HG02884 (cell line): Measurements from ENCODE around the gene ENAH.

ENCODE experiments used
- ATAC-seq: cut with Tn5 transposase; IDR thresholded peaks from one replicate; pipeline ENCODE4 v1.9.1; 2021; ENCODE audit warnings: mild to moderate bottlenecking, moderate library complexity; ENCODE audit not compliant: unreplicated experiment

ENAH gene

DNA sequence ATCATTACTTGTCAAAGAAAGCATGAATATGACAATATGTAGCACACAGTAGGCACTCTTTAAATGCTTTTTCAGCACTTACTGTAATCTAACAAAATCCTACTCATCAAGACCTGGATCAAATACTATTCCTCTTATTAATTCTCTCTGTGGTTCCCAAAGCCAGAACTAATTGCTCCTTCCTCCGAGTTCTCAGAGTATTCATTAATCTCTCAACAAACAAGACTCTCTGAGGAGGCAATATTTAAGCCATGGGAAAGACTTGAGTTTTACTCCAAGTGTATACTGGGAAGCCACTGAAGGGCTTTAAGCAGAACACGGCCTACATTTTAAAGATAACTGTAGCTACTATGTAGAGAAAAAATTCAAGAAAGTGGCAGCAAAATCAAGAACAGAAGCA is 79.7 kb downstream of the ENAH start:
- ATAC-seq: no peak

DNA sequence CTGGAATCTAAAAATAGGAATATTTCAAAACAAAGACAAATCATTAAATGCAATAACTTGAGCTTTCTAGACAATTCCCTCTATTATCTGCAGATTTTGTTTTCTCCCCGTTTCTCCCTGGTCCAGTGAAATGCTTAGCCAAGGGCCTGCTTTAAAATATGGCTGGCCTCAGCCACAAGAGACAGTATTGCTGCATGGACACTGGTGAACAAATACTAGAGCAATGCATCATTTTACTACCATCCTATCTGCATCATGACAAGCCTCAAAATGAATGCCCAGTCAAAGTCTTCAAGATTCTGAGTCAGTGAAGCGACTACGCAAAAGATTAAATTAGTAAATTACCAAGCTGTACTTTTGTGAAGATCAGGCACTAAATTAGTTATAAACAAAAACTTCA is 80.5 kb downstream of the ENAH start:
- no peak for ATAC-seq

DNA sequence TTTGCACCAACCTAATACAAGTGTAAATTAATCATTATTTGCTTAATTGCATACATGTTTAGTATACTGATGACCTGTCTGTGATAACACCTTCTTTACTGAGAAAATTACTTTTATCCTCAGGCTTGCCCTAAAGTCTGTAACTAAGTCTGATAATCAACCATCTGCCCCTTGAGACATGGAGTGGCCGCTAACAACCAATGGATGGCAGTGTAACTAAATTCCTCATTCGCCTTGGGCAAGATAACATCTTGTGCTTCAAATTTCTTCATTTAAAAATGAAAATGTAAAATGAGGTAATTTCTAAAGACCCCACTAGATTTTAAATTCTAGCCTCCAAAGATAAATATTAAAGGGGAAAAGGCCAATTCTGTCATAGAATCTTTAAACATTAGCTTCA is 85.1 kb downstream of the ENAH start:
- no peak for ATAC-seq

DNA sequence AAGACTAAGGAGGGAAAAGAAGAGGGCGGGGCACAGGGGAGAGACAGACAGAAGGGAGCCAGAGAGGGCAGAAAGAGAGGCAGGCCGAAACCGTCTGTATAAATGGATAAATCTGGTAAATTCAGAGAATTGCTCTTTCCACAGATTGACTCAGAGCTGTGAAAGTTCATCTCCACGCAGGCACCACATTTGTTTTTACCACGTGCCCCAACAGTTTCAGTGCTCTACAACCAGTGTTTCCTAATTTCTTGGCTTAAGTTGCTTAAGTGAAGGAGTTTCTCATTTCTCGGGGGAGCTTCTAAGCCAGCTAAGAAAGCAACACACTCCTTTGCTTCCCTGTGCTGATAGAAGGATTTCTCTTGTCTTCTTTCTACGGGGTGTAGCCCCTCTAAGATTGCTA is 87.1 kb downstream of the ENAH start:
- ATAC-seq: no peak

DNA sequence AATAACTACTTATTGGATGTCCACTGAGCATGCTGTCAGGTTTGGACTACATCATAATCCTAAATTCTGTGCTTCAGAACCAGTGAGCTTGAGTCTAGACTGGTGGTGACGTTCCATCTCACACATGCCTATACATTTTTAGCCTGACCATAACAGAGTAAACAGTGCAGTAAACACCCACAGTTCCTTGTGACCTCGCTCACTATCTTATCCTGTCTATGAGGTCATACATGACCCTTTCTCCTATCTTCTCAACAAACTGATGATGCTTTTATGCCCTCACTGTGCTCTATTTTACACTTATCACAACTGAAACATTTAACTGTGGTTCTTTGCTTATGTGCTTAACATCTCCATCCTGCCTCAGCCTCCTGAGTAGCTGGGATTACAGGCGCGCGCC is 91.2 kb downstream of the ENAH start:
- ATAC-seq: no peak

DNA sequence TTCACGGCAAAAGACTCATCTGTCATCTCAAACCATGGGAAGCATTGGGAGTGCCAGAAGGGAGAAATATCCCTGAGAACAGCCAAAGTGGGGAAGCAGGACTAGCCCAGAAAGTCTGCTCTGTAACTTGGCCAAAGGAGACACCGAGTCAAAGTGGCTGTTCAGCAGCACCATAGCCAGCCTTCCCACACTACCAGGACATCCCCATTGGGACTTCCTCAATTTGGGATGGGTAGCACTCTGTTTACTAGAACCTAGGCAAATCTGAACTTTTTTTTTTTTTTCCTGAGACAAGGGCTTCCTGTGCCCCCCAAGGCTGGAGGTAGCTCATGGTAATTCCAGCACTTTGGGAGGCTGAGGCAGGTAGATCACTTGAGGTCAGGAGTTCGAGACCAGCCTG is 93.0 kb downstream of the ENAH start:
- no peak for ATAC-seq

DNA sequence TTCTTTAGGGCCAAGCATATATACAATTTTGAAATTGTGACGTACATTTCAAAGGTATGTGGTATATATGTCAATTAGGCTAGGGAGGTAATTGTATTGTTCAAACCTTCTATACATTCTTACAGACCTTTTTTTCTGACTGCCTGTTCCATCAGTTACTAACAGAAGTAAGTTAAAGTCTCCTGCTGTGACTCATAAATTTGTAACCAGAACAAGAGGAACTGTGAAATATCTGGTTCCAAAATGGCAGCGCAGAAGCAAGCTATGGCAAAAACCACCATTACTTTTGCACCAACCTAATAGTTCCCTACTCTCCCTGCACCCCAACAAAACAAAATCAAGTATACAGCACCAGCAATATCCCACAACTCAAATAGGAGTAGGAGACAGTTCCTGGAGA is 93.6 kb downstream of the ENAH start:
- no peak for ATAC-seq

DNA sequence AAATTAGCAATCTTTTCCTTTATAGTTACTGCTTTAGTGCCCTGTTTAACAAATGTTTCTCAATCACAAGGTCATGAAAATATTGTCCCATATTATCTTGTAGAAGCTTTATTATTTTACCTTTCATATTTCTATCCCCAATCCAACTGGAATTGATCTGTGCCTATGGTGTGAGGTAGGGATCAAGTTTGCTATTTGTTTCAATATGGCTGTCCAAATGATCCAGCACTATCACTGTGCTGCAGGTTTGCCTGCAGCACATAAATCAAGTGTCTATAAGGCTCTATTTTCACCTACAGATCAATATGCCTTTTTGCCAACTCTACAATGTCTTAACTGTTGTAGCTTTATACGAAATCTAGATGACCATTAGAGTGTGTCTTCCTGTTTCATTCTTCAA is 96.2 kb downstream of the ENAH start:
- ATAC-seq: no peak

DNA sequence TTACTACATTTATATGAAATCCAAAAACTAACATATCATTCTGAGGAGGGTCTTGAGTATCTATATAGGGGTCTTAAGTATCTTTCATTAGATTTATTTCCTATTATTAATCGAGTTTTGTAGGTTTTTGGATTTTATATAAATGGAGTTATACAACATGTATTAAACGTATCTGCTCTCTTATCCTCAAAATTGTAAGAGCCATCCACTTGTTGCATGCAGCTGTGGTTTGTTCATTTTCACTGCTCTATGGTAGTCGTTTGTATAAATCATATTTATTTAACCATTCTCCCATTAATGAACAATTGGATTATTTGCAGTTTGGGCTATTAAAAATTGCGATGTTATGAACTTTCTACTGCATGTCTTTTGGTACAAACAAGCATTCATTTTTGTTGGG is 97.1 kb downstream of the ENAH start:
- ATAC-seq: no peak

DNA sequence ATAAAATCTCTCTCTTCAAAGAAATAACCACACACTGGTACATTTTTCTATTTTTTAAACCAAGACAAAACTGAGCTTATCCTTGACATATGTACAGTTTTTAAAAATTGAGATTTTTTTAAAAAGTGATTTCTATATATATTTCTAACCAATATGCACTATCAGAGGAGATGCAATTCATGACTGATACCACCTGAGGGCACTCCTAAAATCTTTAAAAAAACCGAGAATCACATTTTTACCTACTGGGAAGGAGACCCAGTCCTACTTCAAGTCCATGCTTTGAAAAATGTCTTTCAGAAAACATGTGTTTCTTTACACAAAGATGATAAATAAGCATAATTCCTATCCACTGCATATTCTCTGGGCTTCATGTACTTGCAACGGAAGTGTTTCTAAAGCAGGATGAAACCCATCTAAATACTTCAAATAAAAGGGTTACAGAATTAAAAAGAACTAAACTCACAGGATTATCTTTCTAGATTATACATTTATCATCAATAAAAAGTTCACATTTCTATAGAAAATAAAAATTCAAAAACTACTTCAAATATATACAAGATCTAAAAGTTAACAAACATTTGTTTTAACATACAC is 98.6 kb downstream of the ENAH start:
- ATAC-seq: no peak

DNA sequence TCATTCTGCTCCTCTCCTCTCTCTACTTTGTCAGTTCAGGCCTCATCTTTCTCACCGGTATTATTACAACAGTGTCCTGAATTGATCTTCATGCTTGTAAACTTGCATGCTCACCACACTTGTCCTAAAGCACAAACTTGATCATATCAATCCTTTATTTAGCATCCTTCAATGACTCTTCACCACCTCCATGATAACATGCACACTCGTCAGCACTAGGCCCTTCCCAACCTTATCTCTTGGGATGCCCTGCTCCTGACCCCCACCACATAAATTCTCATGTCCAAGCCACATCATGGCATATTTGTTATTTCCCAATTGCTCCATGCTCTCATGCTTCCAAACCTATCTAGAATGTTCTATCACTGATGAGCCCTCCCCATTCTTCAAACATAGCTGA is 103.1 kb downstream of the ENAH start:
- ATAC-seq: no peak

DNA sequence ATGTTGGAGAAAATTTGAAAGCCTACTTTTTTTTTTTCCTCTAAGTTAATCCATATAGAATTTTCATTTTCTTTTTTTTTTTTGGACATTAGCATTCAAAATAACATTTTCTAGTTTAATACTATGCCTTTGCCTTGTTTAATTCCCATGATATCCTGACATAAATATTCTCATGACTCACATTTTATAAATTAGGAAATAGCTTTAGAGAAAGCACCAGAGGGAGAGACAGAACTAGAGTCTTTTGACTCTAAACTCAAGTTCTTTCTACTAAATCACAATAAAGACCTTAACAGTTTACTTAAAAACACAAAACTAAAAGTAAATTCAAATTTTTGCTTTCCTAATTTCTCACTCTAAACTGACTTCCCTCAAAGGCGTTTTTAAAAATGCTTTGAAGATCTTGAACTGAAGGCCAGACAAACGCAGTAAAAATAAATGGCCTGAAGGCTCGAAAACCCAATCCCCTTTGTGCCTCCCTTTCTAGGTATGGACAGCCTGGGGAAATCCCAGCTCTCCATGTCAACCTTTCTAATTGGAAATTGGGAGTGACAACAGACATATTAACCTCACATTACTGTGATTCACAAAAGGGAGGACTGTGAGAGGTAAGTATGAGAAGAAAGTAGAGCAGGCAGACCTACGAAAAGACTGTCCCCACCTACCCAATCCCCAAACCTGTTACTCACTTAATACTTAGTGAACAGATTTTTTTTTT is 104.6 kb downstream of the ENAH start:
- ATAC-seq: no peak

DNA sequence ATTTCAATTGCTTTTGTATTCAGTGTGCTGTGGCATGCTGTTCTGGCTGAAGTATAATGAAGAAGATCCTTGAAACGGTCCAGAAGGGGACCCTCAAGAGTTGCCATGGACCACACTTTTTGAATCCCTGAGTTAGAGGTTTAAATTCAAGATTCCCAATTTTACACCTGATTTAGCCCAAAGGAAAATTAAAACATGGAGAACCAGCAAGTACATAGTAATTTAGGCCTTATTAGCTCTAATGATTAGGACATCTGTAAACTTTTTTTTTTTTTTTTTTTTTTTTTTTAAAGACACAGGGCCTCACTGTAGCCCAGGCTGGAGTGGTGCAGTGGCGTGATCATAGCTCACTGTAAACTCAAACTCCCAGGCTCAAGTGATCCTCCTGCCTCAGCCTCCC is 107.3 kb downstream of the ENAH start:
- no peak for ATAC-seq

DNA sequence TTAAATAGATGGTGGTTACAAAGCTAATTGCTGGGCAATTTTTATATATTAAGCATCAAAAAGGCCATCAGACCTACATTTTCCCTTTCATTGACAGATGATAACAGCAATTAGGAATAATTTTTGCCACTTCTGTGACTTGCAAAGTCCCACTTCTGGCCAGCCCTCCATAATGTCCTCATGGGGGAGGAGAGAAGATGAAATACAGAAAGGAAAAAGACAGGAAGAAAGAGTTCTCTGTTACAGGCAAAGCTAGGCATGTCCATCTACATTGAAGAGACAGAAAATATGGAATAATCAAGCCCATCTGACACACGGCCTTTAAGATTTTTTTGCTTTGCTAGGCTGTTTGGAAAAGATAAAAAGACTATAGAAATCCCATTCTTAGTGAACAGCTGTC is 108.0 kb downstream of the ENAH start:
- ATAC-seq: no peak

DNA sequence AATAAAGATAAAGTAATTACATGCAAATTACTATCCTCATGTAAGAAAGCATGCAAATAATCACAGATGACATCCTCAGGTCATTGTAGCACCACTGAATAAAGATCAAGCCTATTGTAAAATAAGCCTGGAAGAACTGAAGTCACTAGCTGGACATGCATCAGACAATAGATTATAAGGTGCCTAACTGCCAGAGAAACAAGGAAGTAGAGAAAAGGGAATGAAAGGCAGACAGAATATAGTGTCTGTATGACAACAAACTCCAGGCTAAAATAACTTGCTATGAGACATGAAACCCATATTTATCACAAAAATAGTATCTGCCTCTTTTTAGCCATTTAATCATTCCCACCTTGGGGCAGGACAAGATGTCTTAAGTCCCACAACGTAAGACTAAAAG is 108.7 kb downstream of the ENAH start:
- ATAC-seq: no peak

DNA sequence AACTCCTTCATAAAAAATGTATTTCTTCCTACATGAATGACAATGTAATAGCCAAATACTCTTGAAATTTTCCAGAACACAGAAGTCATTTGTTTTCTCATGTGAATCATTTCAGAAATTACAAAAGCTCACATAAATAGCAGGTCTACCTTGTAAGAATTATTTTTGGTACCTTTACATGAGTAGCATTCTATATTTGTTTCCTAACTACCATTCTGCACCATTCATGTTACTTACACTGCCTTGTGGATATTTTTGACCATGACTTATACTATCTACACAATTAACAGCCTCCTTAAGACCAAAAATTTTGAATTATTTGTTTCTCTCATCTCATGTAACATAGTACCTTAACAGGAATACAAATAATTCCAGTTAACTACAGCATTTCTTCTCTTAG is 109.6 kb downstream of the ENAH start:
- ATAC-seq: no peak

DNA sequence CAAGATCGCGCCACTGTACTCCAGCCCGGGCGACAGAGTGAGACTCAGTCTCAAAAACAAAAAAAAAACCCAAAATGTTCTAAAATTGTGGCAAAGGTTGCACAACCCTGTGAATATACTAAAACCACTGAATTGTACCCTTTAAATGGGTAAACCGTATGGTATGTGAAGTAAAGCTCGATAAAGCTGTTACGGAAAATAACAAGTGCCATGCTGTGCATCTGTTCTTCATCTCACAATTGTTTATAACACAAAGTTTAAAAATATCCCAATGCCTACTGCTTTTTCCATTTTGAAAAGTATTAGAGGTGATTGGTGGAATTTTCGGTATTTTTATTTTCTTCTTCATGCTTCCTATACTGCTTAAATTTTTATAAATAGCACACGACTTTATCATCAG is 111.5 kb downstream of the ENAH start:
- ATAC-seq: no peak

DNA sequence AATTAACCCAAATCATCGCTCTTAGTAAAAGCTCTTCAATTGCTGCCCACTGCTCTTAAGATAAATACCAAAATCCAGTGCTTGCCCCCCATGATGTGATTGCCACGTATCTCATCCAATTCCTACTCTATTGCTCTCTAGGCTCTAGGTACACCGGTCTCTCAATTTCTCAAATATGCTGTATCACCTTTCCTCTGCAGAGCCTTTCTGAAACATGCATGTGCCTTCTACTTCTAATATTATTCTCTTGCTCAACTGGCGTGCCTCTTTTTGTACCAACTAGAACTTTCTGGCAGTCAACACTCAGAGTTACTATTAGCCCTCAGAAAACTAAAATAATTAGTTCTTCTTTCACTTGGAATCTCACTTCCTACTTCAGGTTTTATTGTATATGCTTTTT is 113.3 kb downstream of the ENAH start:
- no peak for ATAC-seq

DNA sequence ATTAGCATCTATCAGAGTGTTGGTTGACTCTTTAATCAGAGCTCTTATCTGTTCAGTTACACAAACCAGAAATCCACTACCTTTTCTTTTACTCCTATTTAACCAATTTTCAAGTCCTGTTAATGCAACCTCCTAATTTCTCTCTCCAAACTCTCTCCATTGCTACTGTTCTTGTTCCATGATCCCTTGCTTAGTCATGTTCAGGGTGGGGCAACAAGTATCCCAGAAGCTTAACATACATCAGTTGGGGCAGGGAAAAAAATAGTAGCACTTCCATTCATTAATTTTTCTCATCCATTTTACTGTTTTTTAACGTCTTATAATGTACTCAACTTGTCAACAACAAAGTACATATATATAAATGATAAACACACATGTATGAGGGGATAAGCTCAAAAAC is 113.9 kb downstream of the ENAH start:
- ATAC-seq: no peak

DNA sequence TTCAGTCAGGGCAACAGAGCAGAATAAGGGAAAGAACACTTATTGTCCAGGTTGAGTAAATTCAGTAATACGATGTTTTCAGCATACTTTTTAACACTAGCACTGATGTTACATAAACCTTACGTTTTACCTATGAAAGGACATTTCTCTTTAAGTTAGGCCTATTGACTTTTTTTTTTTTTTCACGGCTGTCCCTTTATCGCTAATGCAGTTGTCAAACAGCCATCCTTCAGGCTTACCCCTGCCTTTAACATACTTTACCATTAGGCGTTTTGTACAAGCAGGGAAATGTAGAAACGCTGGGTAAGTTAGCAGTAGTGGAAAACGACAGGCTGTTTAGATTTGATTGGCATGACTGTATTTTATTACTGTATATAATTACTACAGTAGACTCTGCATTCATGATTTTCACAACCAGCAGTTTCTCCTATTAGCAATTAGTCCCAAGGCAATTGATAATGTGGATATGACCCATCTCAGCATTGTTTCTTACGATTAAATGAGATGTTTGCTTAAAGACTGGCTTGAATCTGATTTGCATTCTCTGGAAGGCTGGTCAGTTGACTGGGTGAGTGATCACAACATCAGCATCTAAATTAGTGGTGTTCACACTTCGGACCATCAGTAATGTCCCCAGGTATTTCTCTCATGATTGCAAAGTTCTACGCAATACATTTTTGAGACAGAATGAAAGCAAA is 115.2 kb downstream of the ENAH start:
- ATAC-seq: no peak

DNA sequence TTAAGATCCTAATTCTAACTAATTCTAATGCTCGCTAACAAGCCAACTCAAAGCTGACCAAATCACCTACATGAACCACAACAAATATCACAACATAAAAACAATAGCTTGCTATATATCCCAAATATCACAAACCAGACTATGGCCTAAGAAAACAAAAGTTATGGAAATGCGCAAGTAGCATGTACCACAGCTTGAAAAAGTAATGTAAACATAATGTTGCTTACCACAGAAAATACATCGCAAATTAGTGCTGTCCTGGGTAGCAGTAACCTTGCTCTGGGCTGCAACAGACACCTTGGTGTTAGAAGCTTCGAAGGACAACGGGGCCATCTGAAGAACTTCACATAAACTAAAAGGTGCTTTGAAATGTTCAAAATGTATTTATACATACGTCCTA is 117.6 kb downstream of the ENAH start:
- ATAC-seq: no peak

DNA sequence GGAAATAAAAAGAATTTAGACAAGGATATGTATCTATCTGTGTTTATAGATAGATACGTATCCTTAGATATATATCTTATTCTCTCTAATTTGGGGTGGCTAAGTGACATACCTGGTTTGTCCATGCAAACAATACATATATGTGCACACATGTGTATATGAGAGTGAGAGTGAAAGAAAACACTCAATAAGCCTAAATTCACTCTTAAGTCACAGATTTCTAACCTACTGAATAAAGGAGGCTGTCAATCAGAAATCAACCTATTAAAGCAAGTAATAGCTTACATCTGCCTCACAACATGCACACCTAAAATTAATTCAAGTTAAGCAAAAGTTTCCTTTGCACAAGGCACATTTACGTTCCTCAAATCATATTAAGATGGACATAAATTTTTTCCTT is 118.2 kb downstream of the ENAH start:
- no peak for ATAC-seq

DNA sequence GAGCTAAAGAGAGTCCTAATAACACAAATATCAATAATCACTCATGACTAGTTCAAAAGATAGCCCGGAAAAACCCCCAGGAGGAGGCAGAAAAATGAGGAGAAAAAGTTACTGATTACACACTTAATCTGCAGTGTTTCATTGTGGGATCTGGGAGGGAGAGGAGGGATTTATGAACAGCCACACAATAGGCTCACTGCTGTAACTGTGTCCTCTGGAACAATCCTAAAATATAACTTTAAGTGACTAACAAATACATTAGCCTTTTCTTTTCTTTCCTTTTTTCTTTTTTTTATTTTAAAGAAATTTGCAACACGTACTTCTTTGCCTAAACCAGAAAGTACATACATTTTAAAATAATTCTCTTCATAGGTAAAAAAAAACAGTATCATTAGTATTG is 118.8 kb downstream of the ENAH start:
- no peak for ATAC-seq
